ENCODE measurements around the gene CCM2.
A peak's percentile ranks its signal among the peaks of the same experiment; 100 is the strongest.
"Not testable (repeated sequence)": the region's sequence is repeated elsewhere in the genome, so short reads cannot be mapped to it uniquely, and the experiment has no call there.

CCM2 gene

GRCh38 chr7:45102785-45103712 lies 103.0 kb downstream of the CCM2 start:
- no peak for DNase-seq (ENCODE audit: insufficient read length)
- no peak for TF ChIP-seq POLR2A (IDR thresholded peaks at IDR 0.05; ENCODE audit: low read depth, low read length)
- no peak for TF ChIP-seq POLR2AphosphoS5 (IDR thresholded peaks at IDR 0.05; ENCODE audit: low read depth, low read length)
- no peak for TF ChIP-seq TAF1 (IDR thresholded peaks at IDR 0.05; ENCODE audit: borderline replicate concordance, low read depth, low read length)
- no peak for FAIRE-seq

GRCh38 chr7:45103958-45104843 lies 104.2 kb downstream of the CCM2 start:
- DNase-seq (ENCODE audit: insufficient read length) (no peak), FAIRE-seq (no peak)
- TF ChIP-seq TAF1 (IDR thresholded peaks at IDR 0.05; ENCODE audit: borderline replicate concordance, low read depth, low read length) (no peak), POLR2A (IDR thresholded peaks at IDR 0.05; ENCODE audit: low read depth, low read length) (no peak), POLR2AphosphoS5 (IDR thresholded peaks at IDR 0.05; ENCODE audit: low read depth, low read length) (no peak)

GRCh38 chr7:45104844-45105587 lies 105.0 kb downstream of the CCM2 start:
- no peak for FAIRE-seq
- no peak for DNase-seq (ENCODE audit: insufficient read length)
- TF ChIP-seq POLR2A (IDR thresholded peaks at IDR 0.05; ENCODE audit: low read depth, low read length) (0 out of 2 replicates have a peak, but pooled peaks have one; percentile 17), POLR2AphosphoS5 (IDR thresholded peaks at IDR 0.05; ENCODE audit: low read depth, low read length) (no peak)

DNA sequence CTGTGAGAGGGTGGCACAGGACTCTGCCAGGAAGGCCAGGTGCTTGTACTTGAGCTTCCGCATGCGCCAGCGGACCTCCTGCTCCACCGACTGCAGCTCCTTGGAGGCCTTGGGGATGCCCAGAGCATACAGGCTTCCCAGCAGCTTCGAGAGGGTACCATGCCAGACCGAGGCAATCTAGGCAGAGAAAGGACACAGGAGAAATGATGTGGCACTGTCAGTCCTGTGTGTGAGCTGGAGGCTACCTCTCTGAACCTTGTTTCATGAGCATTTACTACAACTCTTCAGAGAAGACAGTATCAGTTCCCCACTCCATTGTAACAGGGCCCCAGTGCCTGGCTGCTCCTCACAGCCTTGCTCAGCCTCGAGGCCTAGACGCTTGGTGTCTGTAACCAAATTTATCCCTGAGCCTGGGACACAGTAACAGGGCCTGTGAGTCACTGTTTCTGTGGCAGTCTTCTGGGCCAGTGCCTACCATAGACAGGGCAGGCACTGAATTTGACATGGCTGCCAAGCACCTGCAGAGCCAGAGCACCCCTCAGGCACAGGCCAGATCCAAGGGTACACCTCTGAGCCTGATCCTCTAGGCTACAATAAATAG lies 105.7 kb downstream of the CCM2 start:
- TF ChIP-seq POLR2AphosphoS5 (IDR thresholded peaks at IDR 0.05; ENCODE audit: low read depth, low read length) (no peak), POLR2A (IDR thresholded peaks at IDR 0.05; ENCODE audit: low read depth, low read length) (no peak)
- FAIRE-seq (no peak), DNase-seq (ENCODE audit: insufficient read length) (no peak)

- no peak for FAIRE-seq
These were observed 106.8 kb downstream of the CCM2 start for GRCh38 chr7:45106820-45107219.

GRCh38 chr7:45107356-45107755 lies 107.4 kb downstream of the CCM2 start:
- TF ChIP-seq TAF1 (IDR thresholded peaks at IDR 0.05; ENCODE audit: borderline replicate concordance, low read depth, low read length) (no peak), POLR2AphosphoS5 (IDR thresholded peaks at IDR 0.05; ENCODE audit: low read depth, low read length) (no peak), POLR2A (IDR thresholded peaks at IDR 0.05; ENCODE audit: low read depth, low read length) (no peak)
- FAIRE-seq (no peak), DNase-seq (ENCODE audit: insufficient read length) (no peak)

More at GRCh38 chr7:45106820-45107219, 106.8 kb downstream of the CCM2 start:
- TF ChIP-seq POLR2A (IDR thresholded peaks at IDR 0.05; ENCODE audit: low read depth, low read length) (no peak), TAF1 (IDR thresholded peaks at IDR 0.05; ENCODE audit: borderline replicate concordance, low read depth, low read length) (no peak), POLR2AphosphoS5 (IDR thresholded peaks at IDR 0.05; ENCODE audit: low read depth, low read length) (no peak; the same call in 1 of the 2 replicates)
- DNase-seq (ENCODE audit: insufficient read length), result no peak

GRCh38 chr7:45108863-45109262 lies 108.9 kb downstream of the CCM2 start:
- no peak for TF ChIP-seq TAF1 (IDR thresholded peaks at IDR 0.05; ENCODE audit: borderline replicate concordance, low read depth, low read length)
- no peak; the same call in 1 of the 2 replicates for TF ChIP-seq POLR2A (IDR thresholded peaks at IDR 0.05; ENCODE audit: low read depth, low read length)
- no peak for TF ChIP-seq POLR2AphosphoS5 (IDR thresholded peaks at IDR 0.05; ENCODE audit: low read depth, low read length)
- no peak for DNase-seq (ENCODE audit: insufficient read length)
- no peak for FAIRE-seq

DNA sequence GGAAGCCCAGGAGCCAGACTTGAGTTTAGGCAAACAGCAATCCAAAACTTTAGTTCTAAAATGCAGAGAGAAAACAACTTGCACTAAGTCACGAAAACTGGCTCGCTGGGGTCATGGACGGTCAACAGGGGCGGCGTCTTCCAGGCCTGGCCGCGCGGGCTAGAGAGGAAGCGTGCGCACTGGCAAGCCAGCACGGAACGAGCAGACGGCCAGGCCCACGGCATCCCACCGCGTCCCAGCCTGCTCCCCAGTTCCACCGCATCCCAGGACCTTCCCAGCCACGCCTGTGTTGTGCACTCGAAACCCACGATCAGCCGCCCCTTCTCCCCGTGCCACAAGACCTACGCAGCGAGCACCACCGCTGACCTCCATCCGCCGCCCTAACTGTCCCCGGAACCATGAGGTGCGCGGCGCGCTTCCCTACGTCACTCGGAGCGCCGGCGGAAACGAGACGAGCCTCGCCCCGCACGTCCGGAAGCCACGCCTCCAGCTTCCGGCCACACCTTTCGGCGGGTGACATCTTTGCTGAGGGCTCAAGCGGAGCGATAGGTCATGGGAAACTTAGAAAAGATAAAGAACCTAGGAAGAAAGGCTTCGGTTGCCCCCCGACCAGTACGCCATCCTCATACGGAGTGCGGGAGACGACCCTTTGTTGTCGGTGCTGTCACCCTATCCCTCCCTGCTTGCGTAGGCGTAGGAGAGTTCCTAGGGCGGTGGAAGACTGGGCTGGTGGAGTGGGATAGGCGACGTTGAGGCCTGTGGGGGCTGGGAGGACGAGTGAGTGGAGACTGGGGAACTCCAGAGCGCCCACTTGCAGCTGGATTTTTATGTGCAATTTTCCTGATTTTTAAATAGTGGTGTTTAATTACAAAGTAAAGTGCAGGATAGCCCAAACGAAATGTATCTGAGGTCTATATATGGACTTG lies 111.6 kb downstream of the CCM2 start, which contains the start of gene TBRG4:
Gene TBRG4 (minus strand): TSS at position 400 of the 926 bp plus-strand sequence. CDS start 2,460 bp downstream, outside the sequence.
- peak; percentile 98 for FAIRE-seq
- TF ChIP-seq POLR2A (IDR thresholded peaks at IDR 0.05; ENCODE audit: low read depth, low read length) (peak; percentile 97), TAF1 (IDR thresholded peaks at IDR 0.05; ENCODE audit: borderline replicate concordance, low read depth, low read length) (0 out of 2 replicates have a peak, but pooled peaks have one; percentile 77), POLR2AphosphoS5 (IDR thresholded peaks at IDR 0.05; ENCODE audit: low read depth, low read length) (peak; percentile 98)

GRCh38 chr7:45112648-45113047 lies 112.6 kb downstream of the CCM2 start:
- DNase-seq (ENCODE audit: insufficient read length), result no peak
- FAIRE-seq, result no peak
- TF ChIP-seq POLR2A (IDR thresholded peaks at IDR 0.05; ENCODE audit: low read depth, low read length) (no peak), TAF1 (IDR thresholded peaks at IDR 0.05; ENCODE audit: borderline replicate concordance, low read depth, low read length) (no peak), POLR2AphosphoS5 (IDR thresholded peaks at IDR 0.05; ENCODE audit: low read depth, low read length) (no peak)

More for the DNA sequence above, 111.6 kb downstream of the CCM2 start, which contains the start of gene TBRG4:
- peak; percentile 90 for DNase-seq (ENCODE audit: insufficient read length)

GRCh38 chr7:45114257-45114656 lies 114.3 kb downstream of the CCM2 start:
- DNase-seq (ENCODE audit: insufficient read length); FAIRE-seq: not testable (repeated sequence)
